OCI-LY1 (cell line): Measurements from ENCODE around the gene ABCC4.

ENCODE experiments used
- H2AFZ ChIP-seq: fragments of 200-600 bp; sonication (generic), shearing (Covaris generic); 2 replicates; pipeline ENCODE4 v1.6.0; 2014; ENCODE audit warnings: antibody characterized with exemption, mild to moderate bottlenecking, low read length
- H3F3A ChIP-seq: fragments of 200-600 bp; sonication (generic), shearing (Covaris generic); 2 replicates; pipeline ENCODE4 v1.6.0; 2014; ENCODE audit warnings: mild to moderate bottlenecking, antibody characterized with exemption, low read length, moderate library complexity; ENCODE audit not compliant: insufficient read depth
- H3K27ac ChIP-seq: fragments of 200-600 bp; sonication (generic); 2 replicates; pipeline ENCODE4 v1.5.1; 2014; ENCODE audit warnings: low read length, mixed run types, mild to moderate bottlenecking, low read depth; ENCODE audit not compliant: poor library complexity, severe bottlenecking
- H3K27me3 ChIP-seq: fragments of 200-600 bp; sonication (generic); 2 replicates; pipeline ENCODE4 v1.6.0; 2014; ENCODE audit warnings: antibody characterized with exemption, mild to moderate bottlenecking, low read length, moderate library complexity; ENCODE audit not compliant: insufficient read depth
- H3K36me3 ChIP-seq: fragments of 200-600 bp; sonication (generic); 2 replicates; pipeline ENCODE4 v1.6.1; 2014; ENCODE audit warnings: mild to moderate bottlenecking, antibody characterized with exemption, low read length, moderate library complexity, mixed read lengths; ENCODE audit not compliant: insufficient read depth
- H3K4me1 ChIP-seq: fragments of 200-600 bp; sonication (generic); 2 replicates; pipeline ENCODE4 v1.5.1; 2014; ENCODE audit warnings: mild to moderate bottlenecking, low read length, moderate library complexity; ENCODE audit not compliant: insufficient read depth, severe bottlenecking
- H3K4me2 ChIP-seq: fragments of 200-600 bp; sonication (generic), shearing (Covaris generic); 2 replicates; pipeline ENCODE4 v1.6.1; 2014; ENCODE audit warnings: low read length
- H3K4me3 ChIP-seq: fragments of 200-600 bp; sonication (generic); 2 replicates; pipeline ENCODE4 v1.5.1; 2014; ENCODE audit warnings: low read length, low read depth, mild to moderate bottlenecking, mixed read lengths; ENCODE audit not compliant: poor library complexity, severe bottlenecking
- H3K79me2 ChIP-seq: fragments of 200-600 bp; shearing (Covaris generic); 2 replicates; pipeline ENCODE4 v1.6.1; 2016; ENCODE audit warnings: mixed run types, low read length, mixed read lengths; ENCODE audit not compliant: insufficient read depth
- H3K9ac ChIP-seq: fragments of 200-600 bp; sonication (generic), shearing (Covaris generic); 2 replicates; pipeline ENCODE4 v1.6.1; 2014; ENCODE audit warnings: mild to moderate bottlenecking, low read length, mixed read lengths
- H3K9me2 ChIP-seq: fragments of 200-600 bp; sonication (generic), shearing (Covaris generic); 2 replicates; pipeline ENCODE4 v1.6.1; 2014; ENCODE audit warnings: low read depth, mild to moderate bottlenecking, low read length, mixed read lengths
- H3K9me3 ChIP-seq: fragments of 200-600 bp; shearing (Covaris generic); 2 replicates; pipeline ENCODE4 v1.6.1; 2014; ENCODE audit warnings: low read length, mixed read lengths
- H4K20me1 ChIP-seq: fragments of 200-600 bp; sonication (generic), shearing (Covaris generic); 2 replicates; pipeline ENCODE4 v1.6.0; 2016; ENCODE audit warnings: mild to moderate bottlenecking, low read length; ENCODE audit not compliant: insufficient read depth
- CTCF ChIP-seq: fragments of 200-600 bp; sonication (generic), shearing (Covaris generic); IDR thresholded peaks from 2 replicates; pipeline ENCODE4 v1.5.1; 2017; ENCODE audit warnings: mild to moderate bottlenecking, antibody characterized with exemption, low read length, moderate library complexity, mixed read lengths
- EZH2 ChIP-seq: fragments of 200-600 bp; sonication (generic), shearing (Covaris generic); IDR thresholded peaks from 2 replicates; pipeline ENCODE4 v1.8.0; 2017; ENCODE audit warnings: borderline replicate concordance, mixed run types, mild to moderate bottlenecking, antibody characterized with exemption, low read length, moderate library complexity, mixed read lengths

The ABCC4 gene

GRCh38 chr13:95326695-95327094, 25.4 kb upstream of the ABCC4 start:
- no peaks in the 10 kb centered on the region; the same call in 1 of the 2 replicates for H3K27me3 ChIP-seq
- no peaks in the 10 kb centered on the region for H3K9me2 ChIP-seq
- no peak overlapping the region for H2AFZ ChIP-seq
- no peak overlapping the region for H3K4me3 ChIP-seq
- no peak overlapping the region for H3K27ac ChIP-seq
- no peak overlapping the region for H3K4me2 ChIP-seq
- H3K4me1 ChIP-seq = no peaks in the 10 kb centered on the region
- no peaks in the 10 kb centered on the region for H3K36me3 ChIP-seq
- H3K9me3 ChIP-seq = no peaks in the 10 kb centered on the region
- TF ChIP-seq CTCF (no peak), EZH2 (no peak)
- H3K9ac ChIP-seq = no peak overlapping the region
- H3K79me2 ChIP-seq = no peaks in the 10 kb centered on the region
- H4K20me1 ChIP-seq = no peaks in the 10 kb centered on the region
- no peaks in the 10 kb centered on the region for H3F3A ChIP-seq

GRCh38 chr13:95325485-95325884, 24.2 kb upstream of the ABCC4 start:
- Histone ChIP-seq H3K4me3 (no peak overlapping the region), H3K27ac (no peak overlapping the region), H4K20me1 (no peaks in the 10 kb centered on the region), H3K4me2 (no peak overlapping the region), H3K79me2 (no peaks in the 10 kb centered on the region), H3F3A (no peaks in the 10 kb centered on the region), H3K36me3 (no peaks in the 10 kb centered on the region), H3K9me2 (no peaks in the 10 kb centered on the region), H2AFZ (no peak overlapping the region), H3K9ac (no peak overlapping the region), H3K4me1 (no peaks in the 10 kb centered on the region), H3K27me3 (no peaks in the 10 kb centered on the region; the same call in 1 of the 2 replicates), H3K9me3 (no peaks in the 10 kb centered on the region)
- TF ChIP-seq EZH2 (no peak), CTCF (no peak)

GRCh38 chr13:95323930-95324662, 22.8 kb upstream of the ABCC4 start:
- H3K9me2 ChIP-seq = no peaks in the 10 kb centered on the region
- H3K4me3 ChIP-seq = no peak overlapping the region
- no peaks in the 10 kb centered on the region for H3F3A ChIP-seq
- no peaks in the 10 kb centered on the region for H4K20me1 ChIP-seq
- no peaks in the 10 kb centered on the region for H3K4me1 ChIP-seq
- H3K36me3 ChIP-seq = no peaks in the 10 kb centered on the region
- H2AFZ ChIP-seq = no peak overlapping the region
- H3K4me2 ChIP-seq = no peak overlapping the region
- no peak overlapping the region for H3K27ac ChIP-seq
- H3K79me2 ChIP-seq = no peaks in the 10 kb centered on the region
- no peak overlapping the region for H3K9ac ChIP-seq
- peaks cover 4% of the 10 kb centered on the region; the same call in 1 of the 2 replicates for H3K27me3 ChIP-seq
- no peaks in the 10 kb centered on the region for H3K9me3 ChIP-seq
- no peak for TF ChIP-seq CTCF
- TF ChIP-seq EZH2 = no peak
